ENCODE measurements around the gene POP4.

Gene POP4

GRCh38 chr19:29618434-29618833 lies 12.4 kb downstream of the POP4 start:
- H3K4me3 ChIP-seq (ENCODE audit: low read depth, low read length, poor library complexity, severe bottlenecking): no peak overlapping the region
- TF ChIP-seq CTCF (IDR thresholded peaks at IDR 0.05; ENCODE audit: low read length): no peak
- TF ChIP-seq EZH2 (IDR thresholded peaks at IDR 0.05; ENCODE audit: borderline replicate concordance, low read length): no peak

GRCh38 chr19:29618871-29619270 lies 12.8 kb downstream of the POP4 start:
- H3K4me1 ChIP-seq (ENCODE audit: insufficient read depth, low read length, severe bottlenecking): no peaks in the 10 kb centered on the region
- H3K27ac ChIP-seq (ENCODE audit: low read depth, low read length, poor library complexity, severe bottlenecking): no peak overlapping the region
- TF ChIP-seq EZH2 (IDR thresholded peaks at IDR 0.05; ENCODE audit: borderline replicate concordance, low read length): no peak
- TF ChIP-seq CTCF (IDR thresholded peaks at IDR 0.05; ENCODE audit: low read length): no peak
- H3K9ac ChIP-seq (ENCODE audit: low read length): no peak overlapping the region
- H3K4me2 ChIP-seq (ENCODE audit: low read length): no peak overlapping the region
- H4K20me1 ChIP-seq (ENCODE audit: insufficient read depth, low read length): no peaks in the 10 kb centered on the region
- H3K36me3 ChIP-seq (ENCODE audit: insufficient read depth, low read length): peaks cover 22% of the 10 kb centered on the region
- no peak overlapping the region for H2AFZ ChIP-seq (ENCODE audit: low read length)
- no peaks in the 10 kb centered on the region for H3K9me3 ChIP-seq (ENCODE audit: low read length)
- no peaks in the 10 kb centered on the region for H3K9me2 ChIP-seq (ENCODE audit: low read depth, low read length)
- H3K27me3 ChIP-seq (ENCODE audit: insufficient read depth, low read length): no peaks in the 10 kb centered on the region
- H3K4me3 ChIP-seq (ENCODE audit: low read depth, low read length, poor library complexity, severe bottlenecking): no peak overlapping the region
- H3K79me2 ChIP-seq (ENCODE audit: insufficient read depth, low read length): no peaks in the 10 kb centered on the region
- H3F3A ChIP-seq (ENCODE audit: insufficient read depth, low read length): no peaks in the 10 kb centered on the region

More at GRCh38 chr19:29618434-29618833, 12.4 kb downstream of the POP4 start:
- Histone ChIP-seq H3K9me3 (ENCODE audit: low read length) (no peaks in the 10 kb centered on the region), H3K27ac (ENCODE audit: low read depth, low read length, poor library complexity, severe bottlenecking) (no peak overlapping the region), H3K4me1 (ENCODE audit: insufficient read depth, low read length, severe bottlenecking) (no peaks in the 10 kb centered on the region), H3K4me2 (ENCODE audit: low read length) (no peak overlapping the region), H4K20me1 (ENCODE audit: insufficient read depth, low read length) (no peaks in the 10 kb centered on the region), H2AFZ (ENCODE audit: low read length) (no peak overlapping the region), H3K9ac (ENCODE audit: low read length) (no peak overlapping the region), H3K9me2 (ENCODE audit: low read depth, low read length) (no peaks in the 10 kb centered on the region), H3F3A (ENCODE audit: insufficient read depth, low read length) (no peaks in the 10 kb centered on the region), H3K79me2 (ENCODE audit: insufficient read depth, low read length) (no peaks in the 10 kb centered on the region), H3K27me3 (ENCODE audit: insufficient read depth, low read length) (no peaks in the 10 kb centered on the region), H3K36me3 (ENCODE audit: insufficient read depth, low read length) (peaks cover 26% of the 10 kb centered on the region)

GRCh38 chr19:29620931-29621351 lies 14.9 kb downstream of the POP4 start:
- Histone ChIP-seq H4K20me1 (ENCODE audit: insufficient read depth, low read length) (no peaks in the 10 kb centered on the region), H3K36me3 (ENCODE audit: insufficient read depth, low read length) (peaks cover 3% of the 10 kb centered on the region), H3K27me3 (ENCODE audit: insufficient read depth, low read length) (no peaks in the 10 kb centered on the region), H3K9me2 (ENCODE audit: low read depth, low read length) (no peaks in the 10 kb centered on the region), H3F3A (ENCODE audit: insufficient read depth, low read length) (no peaks in the 10 kb centered on the region), H3K4me2 (ENCODE audit: low read length) (no peak overlapping the region), H3K9me3 (ENCODE audit: low read length) (no peaks in the 10 kb centered on the region), H2AFZ (ENCODE audit: low read length) (no peak overlapping the region), H3K9ac (ENCODE audit: low read length) (no peak overlapping the region), H3K4me3 (ENCODE audit: low read depth, low read length, poor library complexity, severe bottlenecking) (no peak overlapping the region), H3K4me1 (ENCODE audit: insufficient read depth, low read length, severe bottlenecking) (no peaks in the 10 kb centered on the region), H3K79me2 (ENCODE audit: insufficient read depth, low read length) (no peaks in the 10 kb centered on the region), H3K27ac (ENCODE audit: low read depth, low read length, poor library complexity, severe bottlenecking) (no peak overlapping the region)
- TF ChIP-seq EZH2 (IDR thresholded peaks at IDR 0.05; ENCODE audit: borderline replicate concordance, low read length): no peak
- no peak for TF ChIP-seq CTCF (IDR thresholded peaks at IDR 0.05; ENCODE audit: low read length)
